Psoas muscle (tissue), 8 donors: ENCODE data around the gene AIG1. TPM values are rescaled to one million over a fixed set of nuclear protein-coding genes. Genes with fewer than 3 reads are reported as not detected.

Experiments used
- ATAC-seq, 4 donors: fragments of 200-7000 bp; cut with Tn5 transposase; one replicate each; pipeline ENCODE4 v1.9.1; 2020; ENCODE audit warnings: moderate library complexity in 3 of 4, mild to moderate bottlenecking in 2 of 4
- DNase-seq, 2 donors: peaks; one replicate each; pipeline ENCODE4 v3.0.0-alpha.2; 2020
- H3K27ac ChIP-seq: fragments of 200-600 bp; one replicate; pipeline ENCODE4 v1.8.0; 2022
- H3K27me3 ChIP-seq, 3 donors: fragments of 200-600 bp in 1 of 3; one replicate each; pipeline versions ENCODE4 v1.6.1 to v1.8.0; 2013 to 2022; ENCODE audit warnings: low read length in 2 of 3, mild to moderate bottlenecking in 2 of 3, moderate library complexity in 1 of 3; ENCODE audit not compliant: insufficient read depth in 3 of 3
- H3K36me3 ChIP-seq, 2 donors: fragments of 200-600 bp in 1 of 2; one replicate each; pipeline versions ENCODE4 v1.6.1 to v1.8.0; 2013 to 2022; ENCODE audit warnings: low read depth in 1 of 2, mild to moderate bottlenecking in 1 of 2, moderate library complexity in 1 of 2; ENCODE audit not compliant: insufficient read depth in 1 of 2
- H3K4me1 ChIP-seq: fragments of 200-600 bp; one replicate; pipeline ENCODE4 v1.8.0; 2022
- H3K4me3 ChIP-seq: fragments of 200-600 bp; one replicate; pipeline ENCODE4 v1.8.0; 2022; ENCODE audit warnings: mild to moderate bottlenecking
- H3K9me3 ChIP-seq: fragments of 200-600 bp; one replicate; pipeline ENCODE4 v1.8.0; 2022
- CTCF ChIP-seq: fragments of 200-600 bp; IDR thresholded peaks from one replicate; pipeline ENCODE4 v1.8.0; 2022; ENCODE audit warnings: antibody characterized with exemption
- WGBS, 3 donors: extraction: QIAGEN DNeasy Blood & Tissue Kit; methylation state at CpG; one replicate each; pipeline versions ENCODE4 v1.1.6 to v1.1.7; 2013; 5-methylcytosine and 5-hydroxymethylcytosine counted together
- intact Hi-C, 2 donors: fragments of 100-400 bp; cut with DNase I; formaldehyde crosslinking; loops; one replicate each; pipeline versions ENCODE4 v1.11.0 to v1.14.2; 2022
- polyA plus RNA-seq, 3 donors: library from polyadenylated mRNA; stranded (reverse); fragments of 200-250 nt; gene quantifications; one replicate each; pipeline ENCODE4 v1.2.3, GENCODE V29; 2013
- total RNA-seq, 4 donors: library from RNA; stranded (reverse); fragmentation: NEBNext Ultra II Directional in 2 of 4; extraction: Animal tissue kit (Norgen Biotek cat#: 25700) in 2 of 4; gene quantifications; one replicate each; pipeline versions ENCODE4 v1.2.1 to v1.2.4, GENCODE V29; 2021 to 2023
- donor health status: healthy with polysubstance abuse.
- donor health status: DM: no; HTN: no; CAD: no; lungs with moderate emphysema.
- donor health status: Bipolar disorder and iron deficiency.
- donor health status: healthy.
- donor health status: DM: yes; HTN: yes; CAD: no.
- donor health status: DM: no; HTN: no; CAD: no.
- donor health status: DM: no; HTN: no; CAD: no.
- donor health status: DM: yes; HTN: yes; CAD: no.

The AIG1 gene
- total and polyA plus RNA-seq, 7 donors = 4.0 to 24.6 (median 5.8) TPM

GRCh38 chr6:143288923-143289322, 228.2 kb downstream of the AIG1 start:
- intact Hi-C loops = loop anchor here in 1 of 2 donors (10.0 kb wide), 1 partner anchor 604 kb away; no protein-coding TSS in a partner anchor
- no peak for DNase-seq
- no peak overlapping the region for H3K27ac ChIP-seq
- H3K27me3 ChIP-seq = no peaks in the 10 kb centered on the region
- 83 to 92% (median 85%) methylated on average over 1 of the region's 1 CpG for WGBS, 3 donors
- no peak for ATAC-seq
- H3K4me3 ChIP-seq = no peak overlapping the region
- no peaks in the 10 kb centered on the region for H3K36me3 ChIP-seq
- H3K9me3 ChIP-seq = no peaks in the 10 kb centered on the region
- no peaks in the 10 kb centered on the region for H3K4me1 ChIP-seq
- no peak for TF ChIP-seq CTCF

- intact Hi-C loops = no loop called here
- H3K27ac ChIP-seq = no peak overlapping the region
- TF ChIP-seq CTCF = no peak
- ATAC-seq (no peak), DNase-seq (no peak)
- 74 to 82% (median 81%) methylated on average over 7 of the region's 7 CpGs for WGBS, 3 donors
- H3K9me3 ChIP-seq = no peaks in the 10 kb centered on the region
- no peaks in the 10 kb centered on the region for H3K27me3 ChIP-seq
- H3K4me3 ChIP-seq = no peak overlapping the region
- H3K4me1 ChIP-seq = no peaks in the 10 kb centered on the region
- H3K36me3 ChIP-seq = no peaks in the 10 kb centered on the region
Observed at GRCh38 chr6:143290206-143290605, 229.5 kb downstream of the AIG1 start.

- intact Hi-C loops = no loop called here
- ATAC-seq = no peak
- H3K9me3 ChIP-seq = no peaks in the 10 kb centered on the region
- TF ChIP-seq CTCF = no peak
- no peak overlapping the region for H3K27ac ChIP-seq
- H3K4me3 ChIP-seq = no peak overlapping the region
- no peaks in the 10 kb centered on the region for H3K27me3 ChIP-seq
- H3K4me1 ChIP-seq = no peaks in the 10 kb centered on the region
- DNase-seq = no peak
- H3K36me3 ChIP-seq = no peaks in the 10 kb centered on the region
Observed at GRCh38 chr6:143293523-143293922, 232.8 kb downstream of the AIG1 start.

- H3K4me3 ChIP-seq = no peak overlapping the region
- 53 to 100% (median 53%) methylated on average over 1 of the region's 1 CpG for WGBS, 3 donors
- no peaks in the 10 kb centered on the region for H3K27me3 ChIP-seq
- no peaks in the 10 kb centered on the region for H3K36me3 ChIP-seq
- H3K4me1 ChIP-seq = no peaks in the 10 kb centered on the region
- ATAC-seq (no peak), DNase-seq (no peak)
- no peak overlapping the region for H3K27ac ChIP-seq
- no peaks in the 10 kb centered on the region for H3K9me3 ChIP-seq
- no peak for TF ChIP-seq CTCF
- intact Hi-C loops = no loop called here
Observed at GRCh38 chr6:143294265-143294860, 233.7 kb downstream of the AIG1 start.

GRCh38 chr6:143295932-143296331, 235.2 kb downstream of the AIG1 start:
- Histone ChIP-seq H3K27ac (no peak overlapping the region), H3K27me3 (no peaks in the 10 kb centered on the region), H3K4me1 (no peaks in the 10 kb centered on the region), H3K4me3 (no peak overlapping the region), H3K36me3 (no peaks in the 10 kb centered on the region), H3K9me3 (no peaks in the 10 kb centered on the region)
- DNase-seq (no peak), ATAC-seq (no peak)
- no peak for TF ChIP-seq CTCF
- 95 to 97% (median 97%) methylated on average over 3 of the region's 3 CpGs for WGBS, 3 donors
- intact Hi-C loops = no loop called here
